Kidney tubule cell (primary cell): ENCODE measurements around the gene LAMA3.

Experiments
- DNase-seq: peaks from one replicate; pipeline ENCODE4 v3.0.0-alpha.2; 2018; ENCODE audit warnings: low spot score

The LAMA3 gene

GRCh38 chr18:23879126-23879525 is 189.9 kb downstream of the LAMA3 start:
- DNase-seq = no peak

- DNase-seq = no peak
These were observed 190.3 kb downstream of the LAMA3 start for GRCh38 chr18:23879544-23879943.

GRCh38 chr18:23879966-23880565 is 190.8 kb downstream of the LAMA3 start:
- DNase-seq = no peak

GRCh38 chr18:23880931-23881617 is 191.8 kb downstream of the LAMA3 start:
- DNase-seq = no peak

- DNase-seq = no peak
These were observed 192.5 kb downstream of the LAMA3 start for GRCh38 chr18:23881778-23882177.

GRCh38 chr18:23882616-23883276 is 193.5 kb downstream of the LAMA3 start:
- no peak for DNase-seq

GRCh38 chr18:23883277-23883790 is 194.1 kb downstream of the LAMA3 start:
- peak; percentile 28 for DNase-seq

- no peak for DNase-seq
These were observed 195.6 kb downstream of the LAMA3 start for GRCh38 chr18:23884681-23885375.

GRCh38 chr18:23885750-23886149 is 196.5 kb downstream of the LAMA3 start:
- no peak for DNase-seq

GRCh38 chr18:23887035-23887434 is 197.8 kb downstream of the LAMA3 start:
- no peak for DNase-seq

- no peak for DNase-seq
These were observed 198.2 kb downstream of the LAMA3 start for GRCh38 chr18:23887493-23887892.

GRCh38 chr18:23888881-23889280 is 199.6 kb downstream of the LAMA3 start:
- no peak for DNase-seq

- DNase-seq = no peak
These were observed 200.7 kb downstream of the LAMA3 start for GRCh38 chr18:23889907-23890306.

GRCh38 chr18:23890589-23890988 is 201.3 kb downstream of the LAMA3 start:
- DNase-seq = peak; percentile 59

- DNase-seq = no peak
These were observed 204.4 kb downstream of the LAMA3 start for GRCh38 chr18:23893653-23894052.

- no peak for DNase-seq
These were observed 205.5 kb downstream of the LAMA3 start for GRCh38 chr18:23894661-23895175.

GRCh38 chr18:23897291-23897690 is 208.0 kb downstream of the LAMA3 start:
- no peak for DNase-seq

GRCh38 chr18:23897733-23898132 is 208.5 kb downstream of the LAMA3 start:
- DNase-seq = no peak

- peak; percentile 12 for DNase-seq
These were observed 211.7 kb downstream of the LAMA3 start for GRCh38 chr18:23900994-23901393.

GRCh38 chr18:23902396-23902795 is 213.1 kb downstream of the LAMA3 start:
- no peak for DNase-seq

GRCh38 chr18:23903971-23904370 is 214.7 kb downstream of the LAMA3 start:
- no peak for DNase-seq

- no peak for DNase-seq
These were observed 217.4 kb downstream of the LAMA3 start for GRCh38 chr18:23906658-23907057.
